ENCODE data around the gene TMEM131. TPM values are rescaled to one million over a fixed set of nuclear protein-coding genes. Genes with fewer than 3 reads are reported as not detected.

The TMEM131 gene
- total RNA-seq, 1 donor from 2014 or later: 43.9 TPM

DNA sequence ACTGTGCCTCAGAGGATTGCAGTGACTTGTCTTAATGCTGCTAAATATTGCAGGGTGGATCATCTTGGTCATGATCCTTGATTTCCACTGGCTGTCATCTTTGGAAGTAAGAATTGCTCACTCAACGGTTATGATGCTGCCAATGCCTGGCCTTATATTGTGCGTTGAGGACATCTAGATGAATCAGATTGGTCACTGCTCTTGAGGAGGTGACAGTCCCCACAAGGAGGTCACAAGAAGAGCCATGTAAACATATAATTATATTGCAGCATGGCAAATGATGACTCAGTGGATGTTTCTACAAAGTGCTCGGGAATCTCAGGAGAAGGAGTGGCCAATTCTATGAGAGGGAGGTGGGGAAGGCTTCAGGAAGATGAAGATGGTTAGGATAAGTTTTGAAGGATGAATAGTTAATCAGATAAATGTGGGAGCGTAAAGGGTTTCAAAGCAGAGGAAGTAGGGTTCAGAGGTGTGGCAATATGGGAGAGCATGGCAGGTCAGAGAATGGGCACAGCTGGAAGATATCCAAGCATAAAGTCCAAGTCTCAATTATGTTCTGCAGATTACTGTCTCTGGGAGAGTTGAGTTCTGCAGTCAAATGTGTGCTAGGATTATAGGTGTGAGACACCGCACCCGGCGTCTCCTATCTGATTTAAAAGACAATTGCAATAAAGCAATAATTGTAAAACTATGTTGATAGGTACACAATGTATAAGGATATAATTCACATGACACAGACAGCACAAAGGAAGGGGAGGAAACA is 21.3 kb upstream of the TMEM131 start:
- TF ChIP-seq, protein P1, sequence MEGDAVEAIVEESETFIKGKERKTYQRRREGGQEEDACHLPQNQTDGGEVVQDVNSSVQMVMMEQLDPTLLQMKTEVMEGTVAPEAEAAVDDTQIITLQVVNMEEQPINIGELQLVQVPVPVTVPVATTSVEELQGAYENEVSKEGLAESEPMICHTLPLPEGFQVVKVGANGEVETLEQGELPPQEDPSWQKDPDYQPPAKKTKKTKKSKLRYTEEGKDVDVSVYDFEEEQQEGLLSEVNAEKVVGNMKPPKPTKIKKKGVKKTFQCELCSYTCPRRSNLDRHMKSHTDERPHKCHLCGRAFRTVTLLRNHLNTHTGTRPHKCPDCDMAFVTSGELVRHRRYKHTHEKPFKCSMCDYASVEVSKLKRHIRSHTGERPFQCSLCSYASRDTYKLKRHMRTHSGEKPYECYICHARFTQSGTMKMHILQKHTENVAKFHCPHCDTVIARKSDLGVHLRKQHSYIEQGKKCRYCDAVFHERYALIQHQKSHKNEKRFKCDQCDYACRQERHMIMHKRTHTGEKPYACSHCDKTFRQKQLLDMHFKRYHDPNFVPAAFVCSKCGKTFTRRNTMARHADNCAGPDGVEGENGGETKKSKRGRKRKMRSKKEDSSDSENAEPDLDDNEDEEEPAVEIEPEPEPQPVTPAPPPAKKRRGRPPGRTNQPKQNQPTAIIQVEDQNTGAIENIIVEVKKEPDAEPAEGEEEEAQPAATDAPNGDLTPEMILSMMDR (conservative IDR thresholded peaks at IDR 0.05): no peak
- Mint-ChIP-seq H3K27ac (ENCODE audit: unreplicated experiment) (no peak overlapping the region), H3K4me3 (no peak overlapping the region), H3K9me3 (peaks cover 3% of the 10 kb centered on the region), H3K36me3 (ENCODE audit: low read depth) (no peaks in the 10 kb centered on the region), H3K4me1 (peaks cover 13% of the 10 kb centered on the region), H3K27me3 (ENCODE audit: low read depth) (no peaks in the 10 kb centered on the region)
- no peak for DNase-seq (ENCODE audit: low read depth, low spot score)

DNA sequence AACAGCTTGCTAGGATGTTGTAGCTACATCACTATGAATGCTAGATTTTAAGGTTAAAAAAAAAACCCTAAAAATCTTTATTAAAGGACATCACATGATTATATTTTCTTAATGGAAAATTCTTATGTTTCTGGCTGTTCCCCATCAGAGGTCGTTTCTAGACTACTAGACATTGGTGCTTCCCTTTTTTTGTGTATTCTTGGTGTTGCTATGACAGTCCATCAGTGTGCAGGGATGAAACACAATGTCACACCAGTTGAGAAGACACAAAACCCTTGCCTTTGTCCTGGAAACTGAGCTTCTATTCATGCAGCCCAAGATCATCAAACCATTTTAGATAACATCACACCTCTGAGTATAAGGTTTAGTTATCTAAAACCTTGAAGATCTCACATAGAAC is 19.9 kb upstream of the TMEM131 start:
- Mint-ChIP-seq H3K4me3 (no peak overlapping the region), H3K27ac (ENCODE audit: unreplicated experiment) (no peak overlapping the region)

DNA sequence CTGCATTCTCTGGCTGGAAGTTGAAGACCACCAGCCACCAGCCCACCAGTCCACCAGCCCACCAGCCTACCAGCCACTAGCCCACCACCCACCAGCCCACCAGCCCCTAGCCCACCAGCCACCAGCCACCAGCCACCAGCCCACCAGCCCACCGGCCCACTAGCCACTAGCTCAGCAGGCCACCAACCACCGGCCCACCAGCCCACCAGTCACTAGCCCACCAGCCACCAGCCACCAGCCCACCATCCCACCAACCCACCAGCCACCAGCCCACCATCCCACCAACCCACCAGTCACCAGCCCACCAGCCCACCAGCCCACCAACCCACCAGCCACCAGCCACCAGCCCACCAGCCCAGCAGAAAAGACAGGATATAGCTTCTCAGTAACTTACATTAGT is 18.6 kb upstream of the TMEM131 start:
- H3K4me3 Mint-ChIP-seq: no peak overlapping the region
- H3K36me3 Mint-ChIP-seq (ENCODE audit: low read depth): no peaks in the 10 kb centered on the region
- no peak overlapping the region for H3K27ac Mint-ChIP-seq (ENCODE audit: unreplicated experiment)
- no peaks in the 10 kb centered on the region for H3K4me1 Mint-ChIP-seq
- DNase-seq (ENCODE audit: low read depth, low spot score): no peak
- no peaks in the 10 kb centered on the region for H3K27me3 Mint-ChIP-seq (ENCODE audit: low read depth)
- peaks cover 2% of the 10 kb centered on the region for H3K9me3 Mint-ChIP-seq
- TF ChIP-seq, protein P1 (conservative IDR thresholded peaks at IDR 0.05): no peak

More for the DNA sequence above, 19.9 kb upstream of the TMEM131 start:
- Mint-ChIP-seq H3K4me1 (peaks cover 4% of the 10 kb centered on the region), H3K27me3 (ENCODE audit: low read depth) (no peaks in the 10 kb centered on the region), H3K36me3 (ENCODE audit: low read depth) (no peaks in the 10 kb centered on the region), H3K9me3 (peaks cover 2% of the 10 kb centered on the region)
- TF ChIP-seq, protein P1 (conservative IDR thresholded peaks at IDR 0.05): no peak
- no peak for DNase-seq (ENCODE audit: low read depth, low spot score)

DNA sequence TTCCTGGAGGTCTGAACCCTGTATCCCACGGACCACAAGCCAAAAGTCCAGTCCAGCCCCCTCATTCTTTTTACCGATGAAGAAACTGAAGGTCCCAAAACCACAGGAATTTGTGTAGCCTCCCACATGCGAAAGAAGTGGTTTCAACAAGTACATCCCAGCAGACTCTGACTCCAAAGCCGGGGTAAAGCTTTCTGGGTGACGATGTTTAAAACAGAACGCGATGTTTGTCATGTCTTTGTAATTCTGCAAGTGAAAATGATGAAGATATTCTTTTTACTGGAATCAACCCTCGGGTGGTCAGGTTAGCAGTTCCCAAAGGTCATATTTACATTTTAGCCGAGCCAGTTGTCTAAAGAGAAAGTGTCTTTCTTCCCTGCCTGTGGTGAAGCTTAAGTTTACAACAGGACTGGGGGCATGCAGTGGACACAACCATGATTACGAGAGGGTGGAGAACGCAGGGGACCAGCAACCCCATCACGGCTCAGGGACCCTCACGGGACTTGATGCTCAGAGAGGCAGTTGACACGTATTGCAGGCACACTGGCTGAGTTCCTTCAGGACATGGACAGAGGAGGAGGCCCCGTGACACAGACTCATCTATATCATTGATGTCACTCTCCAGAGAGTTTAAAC is 17.8 kb upstream of the TMEM131 start:
- H3K27me3 Mint-ChIP-seq (ENCODE audit: low read depth): no peaks in the 10 kb centered on the region
- peak overlapping the region; percentile 60 for H3K27ac Mint-ChIP-seq (ENCODE audit: unreplicated experiment)
- TF ChIP-seq, protein P1 (conservative IDR thresholded peaks at IDR 0.05): no peak
- no peaks in the 10 kb centered on the region for H3K4me1 Mint-ChIP-seq
- H3K4me3 Mint-ChIP-seq: no peak overlapping the region
- peaks cover 2% of the 10 kb centered on the region for H3K9me3 Mint-ChIP-seq
- no peak for DNase-seq (ENCODE audit: low read depth, low spot score)
- no peaks in the 10 kb centered on the region for H3K36me3 Mint-ChIP-seq (ENCODE audit: low read depth)

DNA sequence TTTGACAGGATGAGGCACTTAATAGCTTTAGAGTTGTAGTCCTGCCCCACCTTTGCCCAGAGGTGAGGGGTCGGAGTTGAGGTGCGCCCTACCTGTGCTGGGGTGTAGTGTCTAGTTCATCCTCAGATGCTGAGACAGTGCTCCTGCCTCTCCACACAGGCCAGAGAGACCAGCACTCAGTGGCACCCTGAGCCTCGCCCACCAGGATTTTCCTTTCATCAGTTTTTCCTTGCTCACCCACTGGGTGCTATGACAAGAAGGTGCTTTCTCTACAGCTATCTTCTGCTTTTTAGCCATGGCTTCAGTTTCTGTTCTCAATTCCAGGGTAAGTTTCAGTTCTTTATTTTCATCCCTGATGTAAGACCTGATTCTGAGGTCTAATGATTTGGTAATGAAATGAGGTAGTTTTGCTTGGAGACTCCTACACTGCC is 16.8 kb upstream of the TMEM131 start:
- H3K27ac Mint-ChIP-seq (ENCODE audit: unreplicated experiment): no peak overlapping the region
- no peaks in the 10 kb centered on the region for H3K36me3 Mint-ChIP-seq (ENCODE audit: low read depth)
- no peaks in the 10 kb centered on the region for H3K27me3 Mint-ChIP-seq (ENCODE audit: low read depth)

More for the DNA sequence above, 16.8 kb upstream of the TMEM131 start:
- Mint-ChIP-seq H3K9me3 (peaks cover 2% of the 10 kb centered on the region), H3K4me3 (no peak overlapping the region), H3K4me1 (no peaks in the 10 kb centered on the region)
- DNase-seq (ENCODE audit: low read depth, low spot score): no peak
- TF ChIP-seq, protein P1 (conservative IDR thresholded peaks at IDR 0.05): no peak

All from neural crest cell (in vitro differentiated cells).